Measurements from ENCODE around the gene S100A8. TPM values are rescaled to one million over a fixed set of nuclear protein-coding genes. Genes with fewer than 3 reads are reported as not detected.
A peak's percentile ranks its signal among the peaks of the same experiment; 100 is the strongest.

S100A8 gene
- total and polyA plus RNA-seq, 4 experiments from 2014 or later, result 0.73 to 4.0 (median 1.6) TPM; not detected in 1

DNA sequence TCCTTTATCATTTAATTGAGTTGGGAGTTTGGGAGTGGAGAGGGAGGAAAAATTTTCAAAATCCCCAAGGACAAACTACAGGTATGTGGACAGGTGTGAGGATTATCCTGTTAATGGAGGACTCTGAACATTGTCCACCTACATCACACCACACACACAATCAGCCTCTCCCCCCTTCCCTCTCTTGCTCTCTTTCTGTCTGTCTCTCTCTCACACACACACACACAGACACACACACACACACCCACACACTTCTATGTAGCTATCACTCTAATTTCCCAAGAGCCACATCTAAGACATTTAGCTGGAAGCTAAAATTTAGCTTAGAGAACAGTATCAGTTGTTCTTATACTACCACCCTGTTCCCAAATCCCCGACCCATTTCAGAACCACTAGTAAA is 1.5 kb downstream of the S100A8 start:
- peaks cover 0 to 1% (median 0%) of the 10 kb centered on the region in 4 donors for H3K4me1 Mint-ChIP-seq
- POLR2A ChIA-PET (ENCODE audit: partially characterized antibody), result no interaction called here
- CTCF ChIA-PET (ENCODE audit: partially characterized antibody), result no interaction called here
- peak overlapping the region in 1 of 7 donors; percentile 60 for H3K27ac Mint-ChIP-seq
- intact Hi-C loops (cut with micrococcal nuclease), result no loop called here
- no peak overlapping the region for H3K27ac ChIP-seq (ENCODE audit: low read depth, low read length)
- H3K36me3 Mint-ChIP-seq, result no peaks in the 10 kb centered on the region
- peaks cover 11 to 32% of the 10 kb centered on the region in 2 donors for H3K27me3 Mint-ChIP-seq
- no peaks in the 10 kb centered on the region for H3K9me3 ChIP-seq (ENCODE audit: control insufficient read depth in 1 of 2, low read length in 2 of 2)
- H3K27me3 ChIP-seq (ENCODE audit: insufficient read depth, low read length), result peaks cover 4% of the 10 kb centered on the region
- no peak for DNase-seq
- no peaks in the 10 kb centered on the region for H3K4me1 ChIP-seq (ENCODE audit: insufficient read depth, low read length)
- no peak overlapping the region for H3K4me3 ChIP-seq (ENCODE audit: low read length in 2 of 2)
- H3K4me3 Mint-ChIP-seq, result no peak overlapping the region
- H3K36me3 ChIP-seq (ENCODE audit: insufficient read depth, low read length), result no peaks in the 10 kb centered on the region
- peaks cover 0 to 1% (median 0%) of the 10 kb centered on the region in 8 donors for H3K9me3 Mint-ChIP-seq

DNA sequence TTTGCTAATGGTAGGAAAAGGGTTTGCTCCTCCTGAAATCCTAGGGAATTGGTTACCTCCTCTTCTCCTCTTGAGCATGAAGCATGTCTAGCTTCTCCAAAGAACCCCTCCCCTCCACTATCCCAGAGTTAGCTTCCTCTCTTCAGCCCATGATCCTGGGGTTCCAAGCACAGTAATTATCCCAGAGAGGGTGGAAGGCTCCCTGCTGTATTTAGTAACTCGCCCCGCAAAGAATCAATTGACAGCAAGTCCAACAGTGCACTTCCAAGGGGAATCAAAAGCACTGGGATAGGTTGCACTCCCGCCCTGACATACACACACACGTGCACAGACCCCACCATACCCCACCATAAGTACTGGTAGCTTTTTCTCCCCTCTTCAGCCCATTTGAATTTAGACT is 3.1 kb downstream of the S100A8 start:
- intact Hi-C loops (cut with micrococcal nuclease), result no loop called here
- Histone ChIP-seq H3K9me3 (ENCODE audit: control insufficient read depth in 1 of 2, low read length in 2 of 2) (no peaks in the 10 kb centered on the region), H3K4me1 (ENCODE audit: insufficient read depth, low read length) (no peaks in the 10 kb centered on the region), H3K36me3 (ENCODE audit: insufficient read depth, low read length) (no peaks in the 10 kb centered on the region), H3K27me3 (ENCODE audit: insufficient read depth, low read length) (peaks cover 4% of the 10 kb centered on the region), H3K27ac (ENCODE audit: low read depth, low read length) (no peak overlapping the region), H3K4me3 (ENCODE audit: low read length in 2 of 2) (no peak overlapping the region)
- Mint-ChIP-seq H3K9me3 (peaks cover 0 to 3% (median 0%) of the 10 kb centered on the region in 8 donors), H3K27me3 (peaks cover 7 to 27% of the 10 kb centered on the region in 2 donors), H3K36me3 (no peaks in the 10 kb centered on the region), H3K4me3 (no peak overlapping the region), H3K27ac (peak overlapping the region in 1 of 7 donors; percentile 73), H3K4me1 (peaks cover 0 to 1% (median 0%) of the 10 kb centered on the region in 4 donors)
- POLR2A ChIA-PET (ENCODE audit: partially characterized antibody), result no interaction called here
- no peak for DNase-seq
- CTCF ChIA-PET (ENCODE audit: partially characterized antibody), result interaction anchor here (1.2 kb wide), 1 partner anchor 32 kb away, joined by 3 read pairs; no protein-coding TSS in a partner anchor

DNA sequence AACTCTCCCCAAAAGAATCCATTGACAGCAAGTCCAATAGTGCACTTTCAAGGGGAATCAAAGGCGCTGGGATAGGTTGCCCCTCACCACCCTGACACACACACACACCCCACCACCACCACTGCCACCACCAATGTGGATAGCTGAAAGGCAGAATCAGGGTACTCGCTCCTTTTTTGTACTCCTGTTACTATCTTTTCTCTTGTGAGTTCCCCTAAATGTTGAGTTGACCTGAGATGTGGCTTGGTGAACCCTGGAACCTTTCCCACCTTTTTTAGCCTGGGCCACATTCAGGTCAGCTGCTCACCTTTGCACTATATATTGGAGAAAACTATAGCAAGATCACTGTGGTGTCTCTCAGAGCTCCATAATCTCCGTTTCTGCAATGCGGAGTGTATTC is 3.9 kb downstream of the S100A8 start:
- Mint-ChIP-seq H3K27me3 (peaks cover 11 to 31% of the 10 kb centered on the region in 2 donors), H3K4me1 (peaks cover 0 to 1% (median 0%) of the 10 kb centered on the region in 4 donors), H3K36me3 (no peaks in the 10 kb centered on the region), H3K4me3 (no peak overlapping the region), H3K27ac (no peak overlapping the region), H3K9me3 (peaks cover 0 to 9% (median 5%) of the 10 kb centered on the region in 8 donors)
- CTCF ChIA-PET (ENCODE audit: partially characterized antibody), result interaction anchor here (1.2 kb wide), 1 partner anchor 31 kb away, joined by 3 read pairs; no protein-coding TSS in a partner anchor
- Histone ChIP-seq H3K4me1 (ENCODE audit: insufficient read depth, low read length) (no peaks in the 10 kb centered on the region), H3K27me3 (ENCODE audit: insufficient read depth, low read length) (peaks cover 4% of the 10 kb centered on the region), H3K27ac (ENCODE audit: low read depth, low read length) (no peak overlapping the region), H3K4me3 (ENCODE audit: low read length in 2 of 2) (no peak overlapping the region), H3K36me3 (ENCODE audit: insufficient read depth, low read length) (no peaks in the 10 kb centered on the region), H3K9me3 (ENCODE audit: control insufficient read depth in 1 of 2, low read length in 2 of 2) (no peaks in the 10 kb centered on the region)
- POLR2A ChIA-PET (ENCODE audit: partially characterized antibody), result no interaction called here
- intact Hi-C loops (cut with micrococcal nuclease), result no loop called here
- no peak for DNase-seq

DNA sequence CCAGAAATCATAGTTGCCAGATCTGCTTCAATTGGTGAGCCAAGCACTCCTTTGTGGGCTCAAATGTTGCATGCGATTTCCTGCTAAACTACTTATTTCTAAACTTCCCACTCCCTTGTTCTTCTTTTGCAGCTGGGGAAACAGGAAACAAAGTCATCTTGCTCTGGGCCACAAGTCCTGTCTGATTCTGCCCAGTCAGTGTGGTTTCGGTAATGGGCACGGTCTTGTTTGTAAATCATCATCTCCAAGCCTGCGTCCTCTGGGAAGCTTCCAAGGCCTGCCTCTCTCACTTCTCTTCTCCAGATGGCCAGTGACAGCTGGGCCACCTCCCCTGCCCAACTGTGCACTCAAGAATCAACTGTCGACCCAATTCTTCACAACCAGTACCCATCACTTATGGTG is 4.4 kb downstream of the S100A8 start:
- Mint-ChIP-seq H3K27ac (no peak overlapping the region), H3K27me3 (peaks cover 11 to 34% of the 10 kb centered on the region in 2 donors), H3K4me3 (no peak overlapping the region), H3K36me3 (peaks cover 0 to 4% of the 10 kb centered on the region in 2 donors), H3K4me1 (peaks cover 0 to 1% (median 0%) of the 10 kb centered on the region in 4 donors), H3K9me3 (peaks cover 0 to 14% (median 9%) of the 10 kb centered on the region in 8 donors)
- ChIA-PET POLR2A (ENCODE audit: partially characterized antibody) (no interaction called here), CTCF (ENCODE audit: partially characterized antibody) (interaction anchor here (1.2 kb wide), 1 partner anchor 31 kb away, joined by 3 read pairs; no protein-coding TSS in a partner anchor)
- DNase-seq, result no peak
- no peak overlapping the region for H3K27ac ChIP-seq (ENCODE audit: low read depth, low read length)
- H3K4me3 ChIP-seq (ENCODE audit: low read length in 2 of 2), result no peak overlapping the region
- H3K36me3 ChIP-seq (ENCODE audit: insufficient read depth, low read length), result no peaks in the 10 kb centered on the region
- intact Hi-C loops (cut with micrococcal nuclease), result no loop called here
- H3K4me1 ChIP-seq (ENCODE audit: insufficient read depth, low read length), result no peaks in the 10 kb centered on the region
- peaks cover 4% of the 10 kb centered on the region for H3K27me3 ChIP-seq (ENCODE audit: insufficient read depth, low read length)
- peaks cover 0 to 3% of the 10 kb centered on the region in 2 donors for H3K9me3 ChIP-seq (ENCODE audit: control insufficient read depth in 1 of 2, low read length in 2 of 2)

DNA sequence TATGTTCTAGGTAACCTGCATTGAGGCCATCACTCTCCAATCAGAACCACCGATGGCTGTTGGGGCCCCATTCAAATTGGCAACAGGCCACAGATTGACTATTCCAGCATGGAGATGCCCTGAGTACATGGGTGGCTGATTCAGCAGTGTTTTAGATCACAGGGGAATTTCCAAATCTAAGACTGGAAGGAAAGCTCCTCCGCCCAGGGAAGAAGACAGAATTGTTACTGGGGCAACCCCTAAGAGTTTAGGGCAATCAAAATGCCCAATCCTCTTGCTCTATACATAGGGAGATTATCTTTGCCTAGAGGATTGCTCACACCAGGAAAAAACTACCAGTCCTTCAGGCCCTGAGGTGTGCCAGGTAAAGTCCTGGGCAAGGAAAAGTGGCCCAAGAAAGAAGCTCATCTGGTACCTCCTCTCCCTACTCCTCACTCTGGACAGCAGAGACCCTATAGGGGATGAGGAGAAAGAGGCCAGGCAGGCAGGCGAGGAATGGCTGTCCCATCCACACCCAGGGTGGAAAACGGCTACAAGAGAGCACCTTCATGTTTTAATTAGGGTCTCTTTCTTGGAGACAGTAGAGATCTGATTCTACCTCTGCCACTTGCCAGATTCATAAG is 5.8 kb downstream of the S100A8 start:
- DNase-seq, result no peak
- Mint-ChIP-seq H3K9me3 (peaks cover 0 to 22% (median 14%) of the 10 kb centered on the region in 8 donors), H3K4me1 (peaks cover 0 to 1% (median 0%) of the 10 kb centered on the region in 4 donors), H3K4me3 (no peak overlapping the region), H3K27ac (no peak overlapping the region), H3K27me3 (peaks cover 11 to 35% of the 10 kb centered on the region in 2 donors), H3K36me3 (peaks cover 0 to 5% of the 10 kb centered on the region in 2 donors)
- Histone ChIP-seq H3K4me3 (ENCODE audit: low read length in 2 of 2) (no peak overlapping the region), H3K27me3 (ENCODE audit: insufficient read depth, low read length) (peaks cover 4% of the 10 kb centered on the region), H3K36me3 (ENCODE audit: insufficient read depth, low read length) (no peaks in the 10 kb centered on the region), H3K4me1 (ENCODE audit: insufficient read depth, low read length) (no peaks in the 10 kb centered on the region), H3K27ac (ENCODE audit: low read depth, low read length) (no peak overlapping the region), H3K9me3 (ENCODE audit: control insufficient read depth in 1 of 2, low read length in 2 of 2) (peaks cover 0 to 3% of the 10 kb centered on the region in 2 donors)
- POLR2A ChIA-PET (ENCODE audit: partially characterized antibody), result no interaction called here
- CTCF ChIA-PET (ENCODE audit: partially characterized antibody), result no interaction called here
- intact Hi-C loops (cut with micrococcal nuclease), result no loop called here

DNA sequence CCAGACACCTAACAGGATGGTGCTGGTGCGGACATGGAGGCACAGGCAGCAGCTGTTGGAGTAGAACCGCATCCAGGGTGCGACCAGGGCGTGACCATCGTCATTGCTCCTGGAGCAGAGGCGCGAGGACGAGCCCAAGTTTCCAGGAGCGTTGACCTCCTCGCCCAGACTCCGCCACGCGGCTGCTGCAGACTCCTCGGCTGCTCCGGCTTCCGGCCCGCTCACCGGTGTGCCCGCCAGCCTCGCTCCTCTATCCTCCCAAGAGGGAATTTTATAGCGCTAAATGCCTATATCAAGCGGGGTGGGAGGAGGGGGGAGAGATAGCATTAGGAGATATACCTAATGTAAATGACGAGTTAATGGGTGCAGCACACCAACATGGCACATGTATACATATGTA is 10.2 kb downstream of the S100A8 start:
- no peaks in the 10 kb centered on the region for H3K4me1 Mint-ChIP-seq
- Histone ChIP-seq H3K27ac (ENCODE audit: low read depth, low read length) (no peak overlapping the region), H3K27me3 (ENCODE audit: insufficient read depth, low read length) (no peaks in the 10 kb centered on the region), H3K4me3 (ENCODE audit: low read length in 2 of 2) (no peak overlapping the region), H3K9me3 (ENCODE audit: control insufficient read depth in 1 of 2, low read length in 2 of 2) (peaks cover 0 to 3% of the 10 kb centered on the region in 2 donors), H3K36me3 (ENCODE audit: insufficient read depth, low read length) (no peaks in the 10 kb centered on the region), H3K4me1 (ENCODE audit: insufficient read depth, low read length) (no peaks in the 10 kb centered on the region)
- ChIA-PET CTCF (ENCODE audit: partially characterized antibody) (no interaction called here), POLR2A (ENCODE audit: partially characterized antibody) (no interaction called here)
- H3K36me3 Mint-ChIP-seq, result peaks cover 0 to 5% of the 10 kb centered on the region in 2 donors
- intact Hi-C loops (cut with micrococcal nuclease), result no loop called here
- DNase-seq, result no peak
- peaks cover 20 to 33% of the 10 kb centered on the region in 2 donors for H3K27me3 Mint-ChIP-seq
- no peak overlapping the region for H3K27ac Mint-ChIP-seq
- peaks cover 0 to 26% (median 15%) of the 10 kb centered on the region in 8 donors for H3K9me3 Mint-ChIP-seq
- no peak overlapping the region for H3K4me3 Mint-ChIP-seq

DNA sequence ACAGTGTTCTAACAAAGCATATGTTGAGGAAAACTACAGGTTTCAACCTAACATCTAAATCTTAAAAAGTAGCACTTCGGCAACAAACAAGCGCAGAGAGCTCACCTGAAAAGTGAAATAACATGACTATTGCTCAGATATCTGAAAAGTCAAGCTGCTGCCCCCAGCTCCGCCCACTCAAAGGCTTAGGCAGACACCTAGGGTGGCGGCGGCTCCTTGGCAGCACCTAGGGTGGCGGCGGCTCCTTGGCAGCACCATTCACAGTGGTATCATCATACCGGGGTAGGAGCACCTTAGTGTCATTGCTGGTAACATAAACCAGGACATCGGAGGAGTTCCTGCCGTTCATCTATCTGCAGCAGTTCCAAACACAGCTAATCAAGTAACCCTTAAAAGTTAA is 11.3 kb downstream of the S100A8 start:
- Mint-ChIP-seq H3K4me3 (no peak overlapping the region), H3K36me3 (peaks cover 0 to 5% of the 10 kb centered on the region in 2 donors), H3K4me1 (no peaks in the 10 kb centered on the region), H3K27me3 (peaks cover 21 to 31% of the 10 kb centered on the region in 2 donors), H3K9me3 (peaks cover 0 to 26% (median 15%) of the 10 kb centered on the region in 8 donors), H3K27ac (no peak overlapping the region)
- CTCF ChIA-PET (ENCODE audit: partially characterized antibody), result no interaction called here
- POLR2A ChIA-PET (ENCODE audit: partially characterized antibody), result no interaction called here
- DNase-seq, result no peak
- Histone ChIP-seq H3K4me1 (ENCODE audit: insufficient read depth, low read length) (no peaks in the 10 kb centered on the region), H3K4me3 (ENCODE audit: low read length in 2 of 2) (no peak overlapping the region), H3K36me3 (ENCODE audit: insufficient read depth, low read length) (no peaks in the 10 kb centered on the region), H3K27ac (ENCODE audit: low read depth, low read length) (no peak overlapping the region), H3K9me3 (ENCODE audit: control insufficient read depth in 1 of 2, low read length in 2 of 2) (peaks cover 0 to 3% of the 10 kb centered on the region in 2 donors), H3K27me3 (ENCODE audit: insufficient read depth, low read length) (no peaks in the 10 kb centered on the region)
- intact Hi-C loops (cut with micrococcal nuclease), result no loop called here

Data from CD4-positive, alpha-beta memory T cell (primary cell).